GM23248 (cell line): ENCODE measurements around the gene GUCY1B1. TPM values are rescaled to one million over a fixed set of nuclear protein-coding genes. Genes with fewer than 3 reads are reported as not detected.

Source experiments
- DNase-seq: peaks from one replicate; pipeline ENCODE4 v3.0.0-alpha.2; 2015
- H2AFZ ChIP-seq: fragments of 200-600 bp; sonication (generic); 2 replicates; pipeline ENCODE4 v1.6.1; 2016; ENCODE audit warnings: antibody characterized with exemption
- H3F3A ChIP-seq: fragments of 200-600 bp; sonication (generic); 2 replicates; pipeline ENCODE4 v1.6.1; 2016; ENCODE audit warnings: mild to moderate bottlenecking, antibody characterized with exemption, mixed run types; ENCODE audit not compliant: insufficient read depth
- H3K27ac ChIP-seq: fragments of 200-600 bp; sonication (generic); 2 replicates; pipeline ENCODE4 v1.5.1; 2016; ENCODE audit warnings: mild to moderate bottlenecking
- H3K27me3 ChIP-seq: fragments of 200-600 bp; sonication (generic); replicated peaks from 2 replicates; pipeline ENCODE4 v1.6.1; 2016; ENCODE audit warnings: mild to moderate bottlenecking; ENCODE audit not compliant: insufficient read depth
- H3K36me3 ChIP-seq: fragments of 200-600 bp; sonication (generic); 2 replicates; pipeline ENCODE4 v1.6.1; 2016; ENCODE audit warnings: low read depth, mild to moderate bottlenecking
- H3K4me1 ChIP-seq: fragments of 200-600 bp; sonication (generic); 2 replicates; pipeline ENCODE4 v1.6.1; 2016; ENCODE audit warnings: mild to moderate bottlenecking; ENCODE audit not compliant: insufficient read depth
- H3K4me2 ChIP-seq: fragments of 200-600 bp; sonication (generic); one replicate; pipeline ENCODE4 v1.6.1; 2016; ENCODE audit warnings: mild to moderate bottlenecking; ENCODE audit not compliant: unreplicated experiment
- H3K4me3 ChIP-seq: fragments of 200-600 bp; sonication (generic); 2 replicates; pipeline ENCODE4 v1.5.1; 2016; ENCODE audit warnings: mild to moderate bottlenecking
- H3K79me2 ChIP-seq: fragments of 200-600 bp; sonication (generic); 2 replicates; pipeline ENCODE4 v1.6.1; 2016; ENCODE audit warnings: mild to moderate bottlenecking; ENCODE audit not compliant: insufficient read depth
- H3K9ac ChIP-seq: fragments of 200-600 bp; sonication (generic); 2 replicates; pipeline ENCODE4 v1.6.1; 2016; ENCODE audit warnings: mild to moderate bottlenecking
- H3K9me2 ChIP-seq: fragments of 200-600 bp; sonication (generic); 2 replicates; pipeline ENCODE4 v1.6.1; 2016; ENCODE audit warnings: mixed run types, mild to moderate bottlenecking, moderate library complexity; ENCODE audit not compliant: insufficient read depth
- H3K9me3 ChIP-seq: fragments of 200-600 bp; sonication (generic); one replicate; pipeline ENCODE4 v1.6.1; 2017; ENCODE audit warnings: low read depth
- H4K20me1 ChIP-seq: fragments of 200-600 bp; sonication (generic); 2 replicates; pipeline ENCODE4 v1.6.0; 2016; ENCODE audit not compliant: insufficient read depth
- EZH2 ChIP-seq: fragments of 200-600 bp; sonication (generic); IDR thresholded peaks from 2 replicates; pipeline ENCODE4 v1.6.1; 2018; ENCODE audit warnings: antibody characterized with exemption, mild to moderate bottlenecking; ENCODE audit not compliant: insufficient read depth, poor library complexity, severe bottlenecking
- EZH2phosphoT487 ChIP-seq: fragments of 200-600 bp; sonication (generic); IDR thresholded peaks from 2 replicates; pipeline ENCODE4 v1.6.1; 2018; ENCODE audit warnings: antibody characterized with exemption, moderate library complexity, mild to moderate bottlenecking, low read depth; ENCODE audit not compliant: insufficient read depth
- WGBS, 2 experiments: methylation state at CpG; one replicate each; pipeline ENCODE4 v1.1.6; 2015 to 2017; ENCODE audit warnings: low lambda C conversion rate in 2 of 2, low coverage in 1 of 2; ENCODE audit errors: missing lambda C conversion rate in 2 of 2; 5-methylcytosine and 5-hydroxymethylcytosine counted together
- in situ Hi-C: fragments of 300-500 bp; cut with MboI; formaldehyde crosslinking; loops from 2 replicates; pipeline ENCODE4 v1.15.0; 2020
- polyA plus RNA-seq: library from polyadenylated mRNA; unstranded; fragments of >200 nt; fragmentation: Nextera tagmentation; extraction: Ambion mirVana; gene quantifications from 2 replicates; pipeline ENCODE4 v1.2.1, GENCODE V29; 2016
- total RNA-seq: library from RNA; depleted of rRNA; stranded (reverse); fragments of >200 nt; shearing (Covaris generic); gene quantifications from 2 replicates; pipeline ENCODE4 v1.2.3, GENCODE V29; 2014

GUCY1B1 gene
- total and polyA plus RNA-seq, 2 experiments from 2014 or later = 0.56 to 2.1 TPM

GRCh38 chr4:155759372-155760252 is 791 bp downstream of the GUCY1B1 start:
- Histone ChIP-seq H3K4me3 (peak overlapping the region; percentile 74), H3K4me2 (peak overlapping the region; percentile 71), H3K4me1 (no peaks in the 10 kb centered on the region), H2AFZ (peak overlapping the region; percentile 83), H3F3A (no peaks in the 10 kb centered on the region), H3K27me3 (no peaks in the 10 kb centered on the region), H3K79me2 (no peaks in the 10 kb centered on the region), H4K20me1 (no peaks in the 10 kb centered on the region), H3K9me2 (no peaks in the 10 kb centered on the region), H3K27ac (no peak overlapping the region), H3K9me3 (no peaks in the 10 kb centered on the region), H3K9ac (peak overlapping the region; percentile 42), H3K36me3 (no peaks in the 10 kb centered on the region)
- in situ Hi-C loops = loop anchor here (25.0 kb wide), 1 partner anchor 103 kb away; the partner anchor contains the start of gene ASIC5
- TF ChIP-seq EZH2phosphoT487 (no peak), EZH2 (no peak)
- WGBS, 2 experiments = 8 to 9% methylated on average over 63 to 68 of the region's 77 CpGs
- DNase-seq = peak; percentile 44

GRCh38 chr4:155761047-155761446 is 2.2 kb downstream of the GUCY1B1 start:
- Histone ChIP-seq H4K20me1 (no peaks in the 10 kb centered on the region), H3K36me3 (no peaks in the 10 kb centered on the region), H3K27me3 (no peaks in the 10 kb centered on the region), H3K9ac (no peak overlapping the region), H2AFZ (no peak overlapping the region), H3K79me2 (no peaks in the 10 kb centered on the region), H3K4me2 (no peak overlapping the region), H3K9me2 (no peaks in the 10 kb centered on the region), H3F3A (no peaks in the 10 kb centered on the region), H3K4me3 (no peak overlapping the region), H3K9me3 (no peaks in the 10 kb centered on the region), H3K27ac (no peak overlapping the region), H3K4me1 (no peaks in the 10 kb centered on the region)
- no peak for DNase-seq
- in situ Hi-C loops = loop anchor here (25.0 kb wide), 1 partner anchor 101 kb away; the partner anchor contains the start of gene ASIC5
- TF ChIP-seq EZH2phosphoT487 (no peak), EZH2 (no peak)
- WGBS, 2 experiments = 95 to 98% methylated on average over 3 of the region's 3 CpGs

- Histone ChIP-seq H3K9me2 (no peaks in the 10 kb centered on the region), H4K20me1 (no peaks in the 10 kb centered on the region), H3K9ac (no peak overlapping the region), H2AFZ (no peak overlapping the region), H3K4me1 (no peaks in the 10 kb centered on the region), H3K79me2 (no peaks in the 10 kb centered on the region), H3K36me3 (no peaks in the 10 kb centered on the region), H3K9me3 (no peaks in the 10 kb centered on the region), H3K27ac (no peak overlapping the region), H3K27me3 (no peaks in the 10 kb centered on the region), H3F3A (no peaks in the 10 kb centered on the region), H3K4me3 (no peak overlapping the region), H3K4me2 (no peak overlapping the region)
- in situ Hi-C loops = loop anchor here (25.0 kb wide), 1 partner anchor 100 kb away; the partner anchor contains the start of gene ASIC5
- TF ChIP-seq EZH2 (no peak), EZH2phosphoT487 (no peak)
- DNase-seq = no peak
Observed at GRCh38 chr4:155761916-155762315, 3.1 kb downstream of the GUCY1B1 start.

- Histone ChIP-seq H3K79me2 (no peaks in the 10 kb centered on the region), H4K20me1 (no peaks in the 10 kb centered on the region), H3K9ac (no peak overlapping the region), H3K27ac (no peak overlapping the region), H3K4me3 (no peak overlapping the region), H3K4me1 (no peaks in the 10 kb centered on the region), H3K9me2 (no peaks in the 10 kb centered on the region), H2AFZ (no peak overlapping the region), H3F3A (no peaks in the 10 kb centered on the region), H3K27me3 (no peaks in the 10 kb centered on the region), H3K9me3 (no peaks in the 10 kb centered on the region), H3K36me3 (no peaks in the 10 kb centered on the region), H3K4me2 (no peak overlapping the region)
- in situ Hi-C loops = loop anchor here (25.0 kb wide), 1 partner anchor 100 kb away; the partner anchor contains the start of gene ASIC5
- TF ChIP-seq EZH2phosphoT487 (no peak), EZH2 (no peak)
- no peak for DNase-seq
Observed at GRCh38 chr4:155762334-155762733, 3.5 kb downstream of the GUCY1B1 start.
